WTC11 (cell line): Measurements from ENCODE around the gene CXCL14.

Experiments
- ATF6 ChIP-seq: sonication (generic); formaldehyde crosslinking; IDR thresholded peaks from 2 replicates; pipeline ENCODE4 v1.8.1; 2023; ENCODE audit warnings: mild to moderate bottlenecking, missing genetic modification reagents
- CTCF ChIP-seq: fragments of 200-600 bp; IDR thresholded peaks from 2 replicates; pipeline ENCODE4 v1.8.0; 2022; ENCODE audit warnings: antibody characterized with exemption
- FOXP1 ChIP-seq: sonication (generic); formaldehyde crosslinking; IDR thresholded peaks from 2 replicates; pipeline ENCODE4 v1.8.0; 2022; ENCODE audit warnings: missing genetic modification reagents, mild to moderate bottlenecking, moderate library complexity, borderline replicate concordance

DNA sequence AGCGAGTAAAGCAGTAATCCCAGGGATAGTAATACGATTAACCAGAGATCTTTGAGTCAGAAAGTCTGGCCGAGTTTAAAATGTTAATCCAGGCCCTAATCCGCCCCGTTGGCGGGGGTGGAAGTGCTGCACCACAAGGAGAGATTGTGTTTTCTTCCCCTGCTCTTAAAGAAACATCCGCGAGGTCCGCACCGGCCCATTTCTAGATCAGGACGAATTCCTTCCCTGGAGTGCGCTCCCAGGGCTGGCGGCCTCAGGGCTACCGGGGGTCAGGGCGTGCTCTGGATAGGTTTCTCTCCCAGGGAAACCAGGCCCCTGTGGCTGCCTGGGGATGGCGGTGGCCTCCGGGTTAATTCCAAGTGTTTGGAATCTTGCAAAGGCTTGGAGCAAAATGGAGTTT, 33.7 kb downstream of the CXCL14 start:
- TF ChIP-seq ATF6 (no peak), CTCF (no peak), FOXP1 (no peak)
